Body of pancreas (tissue), 4 donors: ENCODE measurements around the gene EPN1. TPM values are rescaled to one million over a fixed set of nuclear protein-coding genes. Genes with fewer than 3 reads are reported as not detected.

Source experiments
- ATAC-seq: fragments of 150-250 bp; one replicate; pipeline ENCODE4 v1.9.1; 2016
- DNase-seq, 4 donors: peaks; one replicate each; pipeline ENCODE4 v3.0.0-alpha.2; 2019
- H3K27ac ChIP-seq, 4 donors: fragments of 200-600 bp; sonication (generic); 1 replicate in 3 of 4; 2 replicates in 1 of 4; pipeline versions ENCODE4 v1.5.1 to v1.6.1; 2016 to 2019; ENCODE audit warnings: mild to moderate bottlenecking in 1 of 4, mixed read lengths in 1 of 4, moderate library complexity in 1 of 4
- H3K27me3 ChIP-seq, 2 donors: fragments of 200-600 bp; sonication (generic); one replicate each; pipeline ENCODE4 v1.6.0; 2016; ENCODE audit warnings: mild to moderate bottlenecking in 1 of 2
- H3K36me3 ChIP-seq, 2 donors: fragments of 200-600 bp; sonication (generic); replicated peaks in 1 of 2; 2 replicates each; pipeline ENCODE4 v1.5.1; 2016; ENCODE audit warnings: low read depth in 2 of 2; ENCODE audit not compliant: insufficient read depth in 1 of 2
- H3K4me1 ChIP-seq: fragments of 200-600 bp; sonication (generic); one replicate; pipeline ENCODE4 v1.6.0; 2016
- H3K4me3 ChIP-seq, 2 donors: fragments of 200-600 bp; sonication (generic); 1 replicate in 1 of 2; 2 replicates in 1 of 2; pipeline ENCODE4 v1.5.1; 2016 to 2019
- H3K9me3 ChIP-seq, 3 donors: fragments of 200-600 bp; sonication (generic); 1 replicate in 2 of 3; 2 replicates in 1 of 3; pipeline ENCODE4 v1.5.1; 2016
- POLR2A ChIP-seq, 3 donors: fragments of 450-650 bp; IDR thresholded peaks; one replicate each; pipeline ENCODE4 v1.6.1; 2016; ENCODE audit warnings: antibody characterized with exemption in 3 of 3, mild to moderate bottlenecking in 2 of 3
- WGBS, 2 donors: methylation state at CpG; one replicate each; pipeline ENCODE4 v1.1.5; 2017; 5-methylcytosine and 5-hydroxymethylcytosine counted together
- intact Hi-C: fragments of 100-400 bp; cut with DNase I; formaldehyde crosslinking; loops from one replicate; pipeline ENCODE4 v1.15.1; 2023
- total RNA-seq, 2 donors: library from RNA; depleted of rRNA; stranded (reverse); fragments of >200 nt; gene quantifications; one replicate each; pipeline ENCODE4 v1.1.0, GENCODE V29; 2016
- TF ChIP-seq, protein P1 (sequence below), 7 experiments: fragments of 450-650 bp in 4 of 7; fragments of 200-600 bp in 3 of 7; sonication (generic) in 3 of 7; IDR thresholded peaks; one replicate each; pipeline ENCODE4 v1.5.1; 2016 to 2019; ENCODE audit warnings: antibody characterized with exemption in 7 of 7

EPN1 gene
- total RNA-seq, 2 donors from 2014 or later = 52.1 to 52.4 TPM

GRCh38 chr19:55675661-55676354 lies 782 bp downstream of the EPN1 start:
- Histone ChIP-seq H3K27me3 (no peaks in the 10 kb centered on the region), H3K36me3 (peaks cover 0 to 11% of the 10 kb centered on the region in 2 donors), H3K27ac (peak overlapping the region; percentile 80 to 95 (median 91)), H3K4me3 (peak overlapping the region; percentile 35 to 79), H3K4me1 (peaks cover 61% of the 10 kb centered on the region), H3K9me3 (no peaks in the 10 kb centered on the region)
- no peak for ATAC-seq
- intact Hi-C loops = loop anchor here (10.0 kb wide), 1 partner anchor 1221 kb away; no protein-coding TSS in a partner anchor
- no peak for DNase-seq
- TF ChIP-seq, protein P1, sequence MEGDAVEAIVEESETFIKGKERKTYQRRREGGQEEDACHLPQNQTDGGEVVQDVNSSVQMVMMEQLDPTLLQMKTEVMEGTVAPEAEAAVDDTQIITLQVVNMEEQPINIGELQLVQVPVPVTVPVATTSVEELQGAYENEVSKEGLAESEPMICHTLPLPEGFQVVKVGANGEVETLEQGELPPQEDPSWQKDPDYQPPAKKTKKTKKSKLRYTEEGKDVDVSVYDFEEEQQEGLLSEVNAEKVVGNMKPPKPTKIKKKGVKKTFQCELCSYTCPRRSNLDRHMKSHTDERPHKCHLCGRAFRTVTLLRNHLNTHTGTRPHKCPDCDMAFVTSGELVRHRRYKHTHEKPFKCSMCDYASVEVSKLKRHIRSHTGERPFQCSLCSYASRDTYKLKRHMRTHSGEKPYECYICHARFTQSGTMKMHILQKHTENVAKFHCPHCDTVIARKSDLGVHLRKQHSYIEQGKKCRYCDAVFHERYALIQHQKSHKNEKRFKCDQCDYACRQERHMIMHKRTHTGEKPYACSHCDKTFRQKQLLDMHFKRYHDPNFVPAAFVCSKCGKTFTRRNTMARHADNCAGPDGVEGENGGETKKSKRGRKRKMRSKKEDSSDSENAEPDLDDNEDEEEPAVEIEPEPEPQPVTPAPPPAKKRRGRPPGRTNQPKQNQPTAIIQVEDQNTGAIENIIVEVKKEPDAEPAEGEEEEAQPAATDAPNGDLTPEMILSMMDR (IDR thresholded peaks at IDR 0.05) = no peak
- TF ChIP-seq POLR2A (IDR thresholded peaks at IDR 0.05) = no peak
- 2 to 4% methylated on average over 16 of the region's 16 CpGs for WGBS, 2 donors

GRCh38 chr19:55676383-55676782 lies 1.4 kb downstream of the EPN1 start:
- TF ChIP-seq, protein P1 (IDR thresholded peaks at IDR 0.05) = peak in 4 of 7 experiments; percentile 30 to 48 (median 40)
- TF ChIP-seq POLR2A (IDR thresholded peaks at IDR 0.05) = peak in 2 of 3 donors; percentile 35 to 52
- intact Hi-C loops = loop anchor here (10.0 kb wide), 1 partner anchor 1222 kb away; no protein-coding TSS in a partner anchor
- Histone ChIP-seq H3K27me3 (no peaks in the 10 kb centered on the region), H3K4me1 (peaks cover 67% of the 10 kb centered on the region), H3K27ac (peak overlapping the region; percentile 5 to 95 (median 86)), H3K9me3 (no peaks in the 10 kb centered on the region), H3K36me3 (peaks cover 0 to 9% of the 10 kb centered on the region in 2 donors), H3K4me3 (no peak overlapping the region)
- DNase-seq (peak; percentile 86 to 93 (median 90)), ATAC-seq (peak; percentile 57)
- WGBS, 2 donors = 21% methylated on average over 5 of the region's 5 CpGs

DNA sequence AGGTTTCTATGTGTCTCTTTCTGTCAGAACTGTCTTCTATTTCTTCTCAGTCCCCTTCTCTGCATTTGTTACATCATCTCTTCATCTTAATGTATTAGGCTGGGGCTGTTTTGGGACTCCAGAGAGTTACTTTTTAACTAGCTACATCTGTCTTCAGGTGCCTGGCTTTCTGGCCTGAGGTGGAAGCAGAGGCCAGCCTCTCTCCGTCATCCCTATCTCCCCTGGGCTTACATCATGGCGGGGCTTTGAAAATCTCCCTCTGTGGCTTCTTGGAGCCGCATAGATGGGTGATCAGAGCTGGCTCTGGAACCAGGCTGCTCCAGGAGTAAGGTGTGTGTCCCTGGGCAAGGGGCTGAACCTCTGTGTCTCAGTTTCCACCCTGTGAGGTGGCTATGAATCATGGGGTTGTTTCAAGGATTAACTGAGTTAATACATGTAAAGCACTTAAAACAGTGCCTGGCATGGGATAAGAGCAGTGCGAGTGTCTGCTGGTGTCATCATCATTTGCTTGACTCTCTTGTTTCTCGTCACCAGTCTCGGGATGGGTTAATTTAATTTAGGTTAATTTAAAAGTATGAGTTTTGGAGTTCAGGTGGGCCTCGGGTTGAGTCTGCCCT lies 2.0 kb downstream of the EPN1 start:
- peak overlapping the region; percentile 40 to 95 (median 86) for H3K27ac ChIP-seq

DNA sequence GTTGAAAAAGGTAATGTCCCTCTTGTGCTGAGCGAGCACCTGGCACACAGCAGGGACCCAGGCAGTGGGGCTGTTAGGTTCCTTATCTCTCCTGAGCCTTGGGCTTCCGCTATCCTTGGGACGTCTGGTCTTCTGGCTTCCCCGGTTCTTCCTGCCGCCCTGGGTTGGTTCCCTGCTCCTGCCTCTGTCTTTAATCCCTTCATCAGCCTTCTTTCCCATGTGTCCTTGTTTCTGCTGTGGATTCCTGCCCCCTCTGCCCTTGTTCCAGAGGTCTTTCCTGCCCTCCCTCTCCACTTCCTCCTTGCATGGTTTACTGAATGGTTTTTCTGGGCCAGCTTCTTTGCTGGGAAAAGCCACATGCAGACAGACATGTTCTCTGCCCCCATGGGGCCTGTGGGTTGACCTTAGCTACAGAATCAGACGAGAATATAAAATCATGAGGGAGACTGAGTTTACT lies 2.6 kb downstream of the EPN1 start:
- intact Hi-C loops = loop anchor here (10.0 kb wide), 1 partner anchor 1223 kb away; no protein-coding TSS in a partner anchor
- H3K27me3 ChIP-seq = no peaks in the 10 kb centered on the region
- H3K27ac ChIP-seq = peak overlapping the region; percentile 43 to 95 (median 86)
- 13 to 29% methylated on average over 6 of the region's 6 CpGs for WGBS, 2 donors
- H3K9me3 ChIP-seq = no peaks in the 10 kb centered on the region
- H3K36me3 ChIP-seq = peaks cover 0 to 9% of the 10 kb centered on the region in 2 donors
- peak; percentile 19 for ATAC-seq
- DNase-seq = peak; percentile 51 to 76 (median 66)
- H3K4me1 ChIP-seq = peaks cover 77% of the 10 kb centered on the region
- no peak overlapping the region for H3K4me3 ChIP-seq
- TF ChIP-seq POLR2A (IDR thresholded peaks at IDR 0.05) = peak in 1 of 3 donors; percentile 6
- TF ChIP-seq, protein P1 (IDR thresholded peaks at IDR 0.05) = no peak

More for the DNA sequence above, 2.0 kb downstream of the EPN1 start:
- Histone ChIP-seq H3K9me3 (no peaks in the 10 kb centered on the region), H3K4me3 (no peak overlapping the region), H3K27me3 (no peaks in the 10 kb centered on the region), H3K4me1 (peaks cover 73% of the 10 kb centered on the region), H3K36me3 (peaks cover 0 to 9% of the 10 kb centered on the region in 2 donors)
- intact Hi-C loops = loop anchor here (10.0 kb wide), 1 partner anchor 1222 kb away; no protein-coding TSS in a partner anchor
- ATAC-seq (no peak), DNase-seq (no peak)
- 40 to 44% methylated on average over 7 of the region's 7 CpGs for WGBS, 2 donors
- TF ChIP-seq, protein P1 (IDR thresholded peaks at IDR 0.05) = no peak
- no peak for TF ChIP-seq POLR2A (IDR thresholded peaks at IDR 0.05)
